ENCODE data around the gene AGAP1.
"Not testable (repeated sequence)": the region's sequence is repeated elsewhere in the genome, so short reads cannot be mapped to it uniquely, and the experiment has no call there.

AGAP1 gene

GRCh38 chr2:235752846-235753245, 259.0 kb downstream of the AGAP1 start:
- Mint-ChIP-seq H3K27ac (ENCODE audit: low read depth) (no peak overlapping the region), H3K27me3 (no peaks in the 10 kb centered on the region)
- DNase-seq (ENCODE audit: low spot score in 2 of 2): no peak

GRCh38 chr2:235754357-235755207, 260.7 kb downstream of the AGAP1 start:
- H3K4me3 Mint-ChIP-seq: no peak overlapping the region
- no peaks in the 10 kb centered on the region for H3K9me3 Mint-ChIP-seq
- peaks cover 10% of the 10 kb centered on the region for H3K36me3 Mint-ChIP-seq (ENCODE audit: insufficient read depth)
- H3K4me1 Mint-ChIP-seq: no peaks in the 10 kb centered on the region
- no peaks in the 10 kb centered on the region for H3K27me3 Mint-ChIP-seq
- no peak for ATAC-seq (replicated peaks; ENCODE audit: extremely low read depth, poor library complexity, severe bottlenecking)
- no peak for DNase-seq (ENCODE audit: low spot score in 2 of 2)
- no peak overlapping the region for H3K27ac Mint-ChIP-seq (ENCODE audit: low read depth)

More at GRCh38 chr2:235752846-235753245, 259.0 kb downstream of the AGAP1 start:
- Mint-ChIP-seq H3K9me3 (no peaks in the 10 kb centered on the region), H3K4me3 (no peak overlapping the region), H3K36me3 (ENCODE audit: insufficient read depth) (peaks cover 12% of the 10 kb centered on the region), H3K4me1 (no peaks in the 10 kb centered on the region)
- no peak for ATAC-seq (replicated peaks; ENCODE audit: extremely low read depth, poor library complexity, severe bottlenecking)

GRCh38 chr2:235756491-235756890, 262.6 kb downstream of the AGAP1 start:
- DNase-seq (ENCODE audit: low spot score in 2 of 2): no peak
- no peaks in the 10 kb centered on the region for H3K27me3 Mint-ChIP-seq
- H3K9me3 Mint-ChIP-seq: no peaks in the 10 kb centered on the region
- no peak for ATAC-seq (replicated peaks; ENCODE audit: extremely low read depth, poor library complexity, severe bottlenecking)
- no peak overlapping the region for H3K4me3 Mint-ChIP-seq
- no peaks in the 10 kb centered on the region for H3K4me1 Mint-ChIP-seq
- no peak overlapping the region for H3K27ac Mint-ChIP-seq (ENCODE audit: low read depth)
- peaks cover 5% of the 10 kb centered on the region for H3K36me3 Mint-ChIP-seq (ENCODE audit: insufficient read depth)

GRCh38 chr2:235757212-235757611, 263.4 kb downstream of the AGAP1 start:
- ATAC-seq (replicated peaks; ENCODE audit: extremely low read depth, poor library complexity, severe bottlenecking): no peak
- Mint-ChIP-seq H3K4me1 (no peaks in the 10 kb centered on the region), H3K9me3 (no peaks in the 10 kb centered on the region), H3K4me3 (no peak overlapping the region), H3K27ac (ENCODE audit: low read depth) (no peak overlapping the region), H3K27me3 (no peaks in the 10 kb centered on the region), H3K36me3 (ENCODE audit: insufficient read depth) (peaks cover 5% of the 10 kb centered on the region)
- no peak for DNase-seq (ENCODE audit: low spot score in 2 of 2)

GRCh38 chr2:235757640-235758039, 263.8 kb downstream of the AGAP1 start:
- DNase-seq (ENCODE audit: low spot score in 2 of 2): no peak
- no peak for ATAC-seq (replicated peaks; ENCODE audit: extremely low read depth, poor library complexity, severe bottlenecking)
- Mint-ChIP-seq H3K4me3 (no peak overlapping the region), H3K9me3 (no peaks in the 10 kb centered on the region), H3K27me3 (no peaks in the 10 kb centered on the region), H3K4me1 (no peaks in the 10 kb centered on the region), H3K27ac (ENCODE audit: low read depth) (no peak overlapping the region), H3K36me3 (ENCODE audit: insufficient read depth) (peaks cover 5% of the 10 kb centered on the region)

- DNase-seq (ENCODE audit: low spot score in 2 of 2) (no peak), ATAC-seq (replicated peaks; ENCODE audit: extremely low read depth, poor library complexity, severe bottlenecking) (no peak)
- H3K27ac Mint-ChIP-seq (ENCODE audit: low read depth): no peak overlapping the region
- H3K4me1 Mint-ChIP-seq: peaks cover 5% of the 10 kb centered on the region
- peaks cover 9% of the 10 kb centered on the region for H3K36me3 Mint-ChIP-seq (ENCODE audit: insufficient read depth)
- no peaks in the 10 kb centered on the region for H3K9me3 Mint-ChIP-seq
- no peak overlapping the region for H3K4me3 Mint-ChIP-seq
- no peaks in the 10 kb centered on the region for H3K27me3 Mint-ChIP-seq
Measured at GRCh38 chr2:235762832-235763598, 269.2 kb downstream of the AGAP1 start.

GRCh38 chr2:235763816-235764215, 270.0 kb downstream of the AGAP1 start:
- DNase-seq (ENCODE audit: low spot score in 2 of 2) (no peak), ATAC-seq (replicated peaks; ENCODE audit: extremely low read depth, poor library complexity, severe bottlenecking) (no peak)
- Mint-ChIP-seq H3K36me3 (ENCODE audit: insufficient read depth) (peaks cover 9% of the 10 kb centered on the region), H3K27me3 (no peaks in the 10 kb centered on the region), H3K4me1 (peaks cover 5% of the 10 kb centered on the region), H3K9me3 (no peaks in the 10 kb centered on the region), H3K4me3 (no peak overlapping the region), H3K27ac (ENCODE audit: low read depth) (no peak overlapping the region)

- H3K4me1 Mint-ChIP-seq; H3K27ac Mint-ChIP-seq (ENCODE audit: low read depth); H3K27me3 Mint-ChIP-seq; H3K4me3 Mint-ChIP-seq; DNase-seq (ENCODE audit: low spot score in 2 of 2); H3K9me3 Mint-ChIP-seq; ATAC-seq (replicated peaks; ENCODE audit: extremely low read depth, poor library complexity, severe bottlenecking): not testable (repeated sequence)
- peaks cover 10% of the 10 kb centered on the region for H3K36me3 Mint-ChIP-seq (ENCODE audit: insufficient read depth)
Measured at GRCh38 chr2:235764478-235764877, 270.6 kb downstream of the AGAP1 start.

- no peak overlapping the region for H3K4me3 Mint-ChIP-seq
- peaks cover 5% of the 10 kb centered on the region for H3K4me1 Mint-ChIP-seq
- H3K27ac Mint-ChIP-seq (ENCODE audit: low read depth): no peak overlapping the region
- DNase-seq (ENCODE audit: low spot score in 2 of 2): no peak
- H3K9me3 Mint-ChIP-seq: no peaks in the 10 kb centered on the region
- no peaks in the 10 kb centered on the region for H3K27me3 Mint-ChIP-seq
- peaks cover 10% of the 10 kb centered on the region for H3K36me3 Mint-ChIP-seq (ENCODE audit: insufficient read depth)
- ATAC-seq (replicated peaks; ENCODE audit: extremely low read depth, poor library complexity, severe bottlenecking): no peak
Measured at GRCh38 chr2:235765181-235765820, 271.5 kb downstream of the AGAP1 start.

GRCh38 chr2:235766278-235766677, 272.4 kb downstream of the AGAP1 start:
- H3K9me3 Mint-ChIP-seq: no peaks in the 10 kb centered on the region
- ATAC-seq (replicated peaks; ENCODE audit: extremely low read depth, poor library complexity, severe bottlenecking): no peak
- H3K4me3 Mint-ChIP-seq: no peak overlapping the region
- no peak overlapping the region for H3K27ac Mint-ChIP-seq (ENCODE audit: low read depth)
- peaks cover 9% of the 10 kb centered on the region for H3K36me3 Mint-ChIP-seq (ENCODE audit: insufficient read depth)
- H3K4me1 Mint-ChIP-seq: peaks cover 5% of the 10 kb centered on the region
- H3K27me3 Mint-ChIP-seq: no peaks in the 10 kb centered on the region
- DNase-seq (ENCODE audit: low spot score in 2 of 2): peak in 1 of 2 donors; percentile 13

GRCh38 chr2:235768606-235769005, 274.8 kb downstream of the AGAP1 start:
- Mint-ChIP-seq H3K27ac (ENCODE audit: low read depth) (no peak overlapping the region), H3K36me3 (ENCODE audit: insufficient read depth) (peaks cover 6% of the 10 kb centered on the region), H3K9me3 (no peaks in the 10 kb centered on the region)

GRCh38 chr2:235769046-235769445, 275.2 kb downstream of the AGAP1 start:
- Mint-ChIP-seq H3K27me3 (no peaks in the 10 kb centered on the region), H3K27ac (ENCODE audit: low read depth) (no peak overlapping the region), H3K9me3 (no peaks in the 10 kb centered on the region), H3K36me3 (ENCODE audit: insufficient read depth) (peaks cover 6% of the 10 kb centered on the region), H3K4me1 (peaks cover 5% of the 10 kb centered on the region), H3K4me3 (no peak overlapping the region)
- ATAC-seq (replicated peaks; ENCODE audit: extremely low read depth, poor library complexity, severe bottlenecking) (no peak), DNase-seq (ENCODE audit: low spot score in 2 of 2) (no peak)

More at GRCh38 chr2:235768606-235769005, 274.8 kb downstream of the AGAP1 start:
- Mint-ChIP-seq H3K4me1 (peaks cover 5% of the 10 kb centered on the region), H3K4me3 (no peak overlapping the region), H3K27me3 (no peaks in the 10 kb centered on the region)
- DNase-seq (ENCODE audit: low spot score in 2 of 2) (no peak), ATAC-seq (replicated peaks; ENCODE audit: extremely low read depth, poor library complexity, severe bottlenecking) (no peak)
